GM11168 (cell line): Measurements from ENCODE around the gene CLMN.

ENCODE experiments used
- in situ Hi-C: fragments of 300-500 bp; cut with MboI; formaldehyde crosslinking; loops from one replicate; pipeline ENCODE4 v1.12.0; 2022; ENCODE audit warnings: low sequenced_read_pairs; ENCODE audit not compliant: unreplicated experiment

Gene CLMN

GRCh38 chr14:95322651-95323050 is 2.9 kb upstream of the CLMN start:
- in situ Hi-C loops, result no loop called here

- in situ Hi-C loops, result no loop called here
Observed at GRCh38 chr14:95321693-95322455, 2.2 kb upstream of the CLMN start.

- in situ Hi-C loops, result no loop called here
Observed at GRCh38 chr14:95320955-95321600, 1.4 kb upstream of the CLMN start.

- in situ Hi-C loops, result no loop called here
Observed at GRCh38 chr14:95320078-95320895, 579 bp upstream of the CLMN start.

GRCh38 chr14:95318399-95319311 is 1.1 kb downstream of the CLMN start:
- in situ Hi-C loops, result no loop called here

- in situ Hi-C loops, result no loop called here
Observed at GRCh38 chr14:95317817-95318343, 1.8 kb downstream of the CLMN start.

GRCh38 chr14:95316821-95317220 is 2.9 kb downstream of the CLMN start:
- in situ Hi-C loops, result no loop called here

GRCh38 chr14:95315579-95315978 is 4.1 kb downstream of the CLMN start:
- in situ Hi-C loops, result no loop called here

GRCh38 chr14:95315156-95315555 is 4.6 kb downstream of the CLMN start:
- in situ Hi-C loops, result no loop called here

- in situ Hi-C loops, result no loop called here
Observed at GRCh38 chr14:95314609-95315008, 5.1 kb downstream of the CLMN start.

GRCh38 chr14:95313707-95314106 is 6.0 kb downstream of the CLMN start:
- in situ Hi-C loops, result no loop called here

GRCh38 chr14:95313190-95313589 is 6.5 kb downstream of the CLMN start:
- in situ Hi-C loops, result no loop called here

- in situ Hi-C loops, result no loop called here
Observed at GRCh38 chr14:95312311-95312710, 7.4 kb downstream of the CLMN start.

- in situ Hi-C loops, result no loop called here
Observed at GRCh38 chr14:95311752-95312151, 8.0 kb downstream of the CLMN start.

GRCh38 chr14:95310635-95311380 is 8.9 kb downstream of the CLMN start:
- in situ Hi-C loops, result no loop called here

- in situ Hi-C loops, result no loop called here
Observed at GRCh38 chr14:95309261-95310051, 10.3 kb downstream of the CLMN start.

GRCh38 chr14:95308073-95308472 is 11.6 kb downstream of the CLMN start:
- in situ Hi-C loops, result no loop called here

- in situ Hi-C loops, result no loop called here
Observed at GRCh38 chr14:95307402-95308041, 12.2 kb downstream of the CLMN start.
